K562 (cell line): ENCODE results near the gene HEY2. TPM values are rescaled to one million over a fixed set of nuclear protein-coding genes. Genes with fewer than 3 reads are reported as not detected.

Source experiments
- ARID1B ChIP-seq: fragments of 450-650 bp; IDR thresholded peaks from 2 replicates; pipeline ENCODE4 v1.6.1; 2016; ENCODE audit warnings: antibody characterized with exemption, mild to moderate bottlenecking, inconsistent platforms
- BRD9 ChIP-seq: fragments of 450-650 bp; IDR thresholded peaks from 2 replicates; pipeline ENCODE4 v1.6.1; 2018; ENCODE audit warnings: low read depth; ENCODE audit not compliant: partially characterized antibody
- CHAMP1 ChIP-seq: fragments of 450-650 bp; IDR thresholded peaks from 2 replicates; pipeline ENCODE4 v1.6.1; 2016; ENCODE audit warnings: mild to moderate bottlenecking
- DIDO1 ChIP-seq: fragments of 450-650 bp; IDR thresholded peaks from 2 replicates; pipeline ENCODE4 v1.6.1; 2016; ENCODE audit warnings: low read depth, missing biosample characterization, missing genetic modification characterization
- DMBX1 ChIP-seq: fragments of 250-450 bp; sonication (Bioruptor Pico); IDR thresholded peaks from 2 replicates; pipeline ENCODE4 v1.8.0; 2022; ENCODE audit warnings: inconsistent platforms, mild to moderate bottlenecking, moderate library complexity, borderline replicate concordance
- FOXM1 ChIP-seq, 2 experiments: fragments of 450-650 bp in 1 of 2; sonication (generic) in 1 of 2; formaldehyde crosslinking in 1 of 2; IDR thresholded peaks; 2 replicates each; pipeline versions ENCODE4 v1.6.1 to v1.9.0; 2017 to 2022; ENCODE audit warnings: low read depth in 2 of 2, mild to moderate bottlenecking in 2 of 2, missing genetic modification reagents in 1 of 2, moderate library complexity in 1 of 2
- HNRNPK ChIP-seq: fragments of 200-400 bp; formaldehyde crosslinking; IDR thresholded peaks from one replicate; pipeline ENCODE4 v1.6.1; 2018; ENCODE audit warnings: mild to moderate bottlenecking, low read depth, low read length; ENCODE audit not compliant: poor library complexity, severe bottlenecking
- HNRNPL ChIP-seq: fragments of 200-400 bp; formaldehyde crosslinking; IDR thresholded peaks from 2 replicates; pipeline ENCODE4 v1.6.1; 2017; ENCODE audit warnings: low read depth, mild to moderate bottlenecking, low read length
- IRF9 ChIP-seq: fragments of 450-650 bp; IDR thresholded peaks from 2 replicates; pipeline ENCODE4 v1.6.1; 2016; ENCODE audit warnings: missing biosample characterization, missing genetic modification characterization
- KAT7 ChIP-seq: sonication (generic); formaldehyde crosslinking; IDR thresholded peaks from 2 replicates; pipeline ENCODE4 v1.8.0; 2022; ENCODE audit warnings: missing genetic modification reagents, mild to moderate bottlenecking, borderline replicate concordance
- KDM1A ChIP-seq, 2 experiments: fragments of 450-650 bp; IDR thresholded peaks; 2 replicates each; pipeline ENCODE4 v1.6.1; 2016; ENCODE audit warnings: mild to moderate bottlenecking in 2 of 2
- L3MBTL2 ChIP-seq: fragments of 450-650 bp; IDR thresholded peaks from 2 replicates; pipeline ENCODE4 v1.6.1; 2016; ENCODE audit warnings: mild to moderate bottlenecking, moderate library complexity
- LCOR ChIP-seq: sonication (generic); formaldehyde crosslinking; IDR thresholded peaks from 2 replicates; pipeline ENCODE4 v1.8.0; 2022; ENCODE audit warnings: mild to moderate bottlenecking, missing genetic modification reagents
- NELFE ChIP-seq: IDR thresholded peaks from 2 replicates; pipeline ENCODE4 v1.6.1; 2011; ENCODE audit warnings: mild to moderate bottlenecking; ENCODE audit not compliant: insufficient read depth, insufficient read length
- NR3C1 ChIP-seq: sonication (generic); formaldehyde crosslinking; IDR thresholded peaks from 2 replicates; pipeline ENCODE4 v1.8.1; 2022; ENCODE audit warnings: missing genetic modification reagents
- PPARD ChIP-seq: fragments of 250-450 bp; sonication (Bioruptor Pico); IDR thresholded peaks from 2 replicates; pipeline ENCODE4 v1.8.0; 2022; ENCODE audit warnings: inconsistent platforms, mild to moderate bottlenecking, moderate library complexity
- SREBF1 ChIP-seq: fragments of 150-350 bp; IDR thresholded peaks from 2 replicates; pipeline ENCODE4 v1.6.1; 2014; ENCODE audit warnings: antibody characterized with exemption, low read depth, low read length, borderline replicate concordance
- TEAD1 ChIP-seq, 2 experiments: fragments of 450-650 bp in 1 of 2; sonication (generic) in 1 of 2; formaldehyde crosslinking; IDR thresholded peaks; 2 replicates each; pipeline versions ENCODE4 v1.4.0 to v1.8.0; 2020 to 2022; ENCODE audit warnings: mild to moderate bottlenecking in 2 of 2, missing genetic modification reagents in 1 of 2
- XRCC3 ChIP-seq: fragments of 450-650 bp; IDR thresholded peaks from 2 replicates; pipeline ENCODE4 v1.6.1; 2017; ENCODE audit warnings: mild to moderate bottlenecking, moderate library complexity
- ZBTB5 ChIP-seq: fragments of 450-650 bp; IDR thresholded peaks from 2 replicates; pipeline ENCODE4 v1.6.1; 2017; ENCODE audit warnings: antibody characterized with exemption
- ZNF311 ChIP-seq: fragments of 250-450 bp; sonication (Bioruptor Pico); IDR thresholded peaks from 2 replicates; pipeline ENCODE4 v1.4.0; 2020; ENCODE audit warnings: mild to moderate bottlenecking, moderate library complexity
- ZNF644 ChIP-seq: fragments of 200-800 bp; sonication (Bioruptor generic); IDR thresholded peaks from 2 replicates; pipeline ENCODE4 v1.6.1; 2016; ENCODE audit warnings: low read depth, missing genetic modification characterization, missing compliant biosample characterization
- polyA plus RNA-seq, 8 experiments: library from polyadenylated mRNA; depleted of rRNA in 4 of 8; stranded (reverse) in 5 of 8; unstranded in 3 of 8; fragments of >200 nt; fragmentation: Nextera tagmentation in 2 of 8; fragmentation: Illumina TruSeq in 1 of 8; extraction: Ambion mirVana in 2 of 8; extraction: Trizol in 1 of 8; gene quantifications; 2 replicates each; pipeline versions ENCODE4 v1.2.1 to v1.2.3, GENCODE V29; 2011 to 2014; ENCODE audit warnings: inconsistent platforms in 1 of 8, missing spikeins in 1 of 8
- total RNA-seq, 7 experiments: library from RNA; depleted of rRNA in 6 of 7; stranded (reverse); fragments of >200 nt in 6 of 7; fragmentation: Illumina TruSeq in 2 of 7; extraction: Trizol in 2 of 7; gene quantifications; 2 replicates each; pipeline versions ENCODE4 v1.2.1 to v1.2.3, GENCODE V29; 2011 to 2021; ENCODE audit warnings: low replicate concordance in 1 of 7

Gene HEY2
- total and polyA plus RNA-seq, 9 of the 15 experiments (the other 6 are each of a cell fraction or from before 2014, with no cell fraction given) = 0.03 to 0.07 (median 0.06) TPM; not detected in 5

- TF ChIP-seq KAT7 (CRISPR knock-in tag) = 0 out of 2 replicates have a peak, but pooled peaks have one; percentile 15
- TF ChIP-seq DMBX1 (CRISPR knock-in tag) = no peak; the same call in 1 of the 2 replicates
- no peak; the same call in 1 of the 2 replicates for TF ChIP-seq ZNF644 (tag)
- peak; percentile 95 for TF ChIP-seq L3MBTL2
- TF ChIP-seq ZBTB5 = no peak
- TF ChIP-seq LCOR = peak; percentile 96
- TF ChIP-seq IRF9 = peak; percentile 94
- 0 out of 4 replicates have a peak, but pooled peaks of 1 of the 2 experiments have one; percentile 9 for TF ChIP-seq KDM1A (IDR thresholded peaks at IDR 0.05)
- TF ChIP-seq HNRNPL = no peak
- no peak for TF ChIP-seq HNRNPK
- no peak for TF ChIP-seq NR3C1 (CRISPR knock-in tag)
- TF ChIP-seq BRD9 = peak; percentile 73
- TF ChIP-seq ARID1B = peak; percentile 22; the same call in 1 of the 2 replicates
- TF ChIP-seq CHAMP1 = no peak
- TF ChIP-seq ZNF311 (CRISPR knock-in tag) = no peak
- no peak for TF ChIP-seq XRCC3
- TF ChIP-seq TEAD1 (CRISPR knock-in tag; IDR thresholded peaks at IDR 0.05) = peak in 1 of 2 experiments; percentile 82; a peak in 1 of 4 replicates
- TF ChIP-seq FOXM1 (IDR thresholded peaks at IDR 0.05; ENCODE audit: low read depth) = no peak; the same call in 1 of the 2 replicates
- no peak for TF ChIP-seq FOXM1 (CRISPR knock-in tag; IDR thresholded peaks at IDR 0.05; ENCODE audit: low read depth)
- no peak for TF ChIP-seq PPARD (CRISPR knock-in tag)
- TF ChIP-seq NELFE = no peak
- TF ChIP-seq SREBF1 = no peak
- no peak for TF ChIP-seq DIDO1 (tag)
Observed at GRCh38 chr6:125780540-125781313, 31.3 kb downstream of the HEY2 start (continued).
